Right ventricle myocardium inferior (tissue), 1 donor: ENCODE data around the gene RYR2. TPM values are rescaled to one million over a fixed set of nuclear protein-coding genes. Genes with fewer than 3 reads are reported as not detected.

ENCODE experiments used
- ATAC-seq: fragments of 200-7000 bp; cut with Tn5 transposase; one replicate; pipeline ENCODE4 v1.9.1; 2020; ENCODE audit warnings: mild to moderate bottlenecking, moderate library complexity
- DNase-seq: peaks from one replicate; pipeline ENCODE4 v3.0.0; 2021; ENCODE audit errors: missing footprints
- intact Hi-C: fragments of 100-400 bp; cut with DNase I; formaldehyde crosslinking; loops from one replicate; pipeline ENCODE4 v1.11.0; 2022
- total RNA-seq: library from RNA; stranded (reverse); fragmentation: NEBNext Ultra II Directional; extraction: Animal tissue kit (Norgen Biotek cat#: 25700); gene quantifications from one replicate; pipeline ENCODE4 v1.2.1, GENCODE V29; 2021
- donor health status: DM: no; HTN: yes; CAD: no; lungs with severe emphysema.

Gene RYR2
- total RNA-seq, 1 donor from 2014 or later: 694 TPM

DNA sequence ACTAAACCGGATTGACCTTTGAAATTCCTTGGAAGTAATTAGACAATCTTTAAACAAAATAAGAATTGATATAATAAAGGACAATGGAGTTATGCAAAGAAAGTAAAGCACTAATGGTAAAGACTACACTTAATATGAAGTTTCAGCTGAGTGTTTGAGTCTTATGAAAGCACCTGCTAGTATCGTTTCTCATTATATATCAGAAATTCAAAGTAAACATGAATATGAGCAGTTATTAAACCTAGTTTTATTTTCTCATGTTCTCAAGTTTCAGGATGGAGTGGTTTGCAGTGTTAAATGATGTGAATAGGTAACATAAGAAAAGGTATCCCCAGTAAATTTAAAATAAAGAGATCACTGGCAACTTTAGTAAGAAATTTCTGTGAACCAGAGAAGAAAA, 660.2 kb downstream of the RYR2 start:
- DNase-seq: no peak
- no peak for ATAC-seq
- intact Hi-C loops: no loop called here

GRCh38 chr1:237705462-237705861, 663.5 kb downstream of the RYR2 start:
- intact Hi-C loops: no loop called here
- DNase-seq (no peak), ATAC-seq (no peak)

- intact Hi-C loops: no loop called here
- ATAC-seq (no peak), DNase-seq (no peak)
Observed at GRCh38 chr1:237709355-237709754, 667.4 kb downstream of the RYR2 start.

DNA sequence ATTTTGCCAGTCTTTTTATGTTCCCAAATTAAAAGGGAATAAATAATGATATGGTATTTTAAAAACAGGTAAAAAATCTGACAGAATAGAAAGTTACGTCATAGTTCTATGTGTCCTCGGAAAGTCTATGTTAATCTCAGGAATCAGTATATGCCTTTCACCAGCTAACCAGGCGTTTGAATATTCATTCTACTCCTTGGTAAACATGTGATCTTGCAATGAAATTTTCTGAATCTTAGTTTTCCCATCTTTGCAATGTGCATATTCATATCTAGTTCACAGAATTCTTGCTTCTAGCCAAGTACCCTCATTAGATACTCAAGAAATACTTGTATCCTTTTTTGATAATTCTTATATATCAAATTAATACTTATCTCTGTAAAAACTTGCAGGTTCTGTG, 669.3 kb downstream of the RYR2 start:
- intact Hi-C loops: no loop called here
- no peak for ATAC-seq

DNA sequence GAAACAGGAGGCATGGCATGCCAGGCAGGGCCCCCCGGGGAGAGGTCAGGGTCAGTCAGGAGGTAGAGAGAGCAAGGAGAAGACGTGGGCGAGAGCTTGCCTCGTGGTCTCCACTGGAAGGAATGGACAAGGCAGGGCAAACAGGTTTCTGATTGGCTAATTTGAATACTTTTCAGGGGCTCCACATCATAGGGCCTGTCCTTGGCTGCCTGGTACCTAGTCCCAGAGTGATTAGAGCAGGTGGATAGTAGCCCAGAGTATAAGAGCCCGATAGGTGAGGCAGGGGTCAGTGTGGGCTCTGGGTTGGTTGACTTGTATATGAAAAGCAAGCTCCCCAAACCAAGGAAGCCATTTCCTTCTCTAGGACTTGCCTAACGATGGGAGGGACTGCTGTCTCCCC, 670.1 kb downstream of the RYR2 start:
- intact Hi-C loops: no loop called here
- DNase-seq (no peak), ATAC-seq (no peak)

More for the DNA sequence above, 669.3 kb downstream of the RYR2 start:
- no peak for DNase-seq

- peak; percentile 38 for ATAC-seq
Observed at GRCh38 chr1:237712586-237713157, 670.7 kb downstream of the RYR2 start.

DNA sequence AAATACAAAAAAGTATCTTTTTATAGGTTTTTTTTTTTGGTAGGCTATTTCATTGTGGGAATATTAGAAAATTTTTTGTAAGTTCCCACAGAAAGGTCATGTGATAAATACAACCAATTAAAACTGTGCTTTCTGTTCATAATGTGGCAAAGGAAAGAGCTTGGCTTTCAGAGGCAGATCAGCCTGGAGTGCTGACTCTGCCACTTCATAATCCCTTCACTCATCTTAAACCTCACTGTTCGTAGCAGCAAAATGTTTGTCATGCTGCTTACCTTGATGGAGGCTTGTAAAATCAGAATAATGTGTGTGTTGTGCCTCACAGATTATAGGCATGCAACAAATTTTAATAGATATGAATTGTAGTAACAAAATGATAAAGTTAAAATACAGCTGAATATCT, 671.9 kb downstream of the RYR2 start:
- DNase-seq: no peak
- intact Hi-C loops: no loop called here
- no peak for ATAC-seq

More at GRCh38 chr1:237712586-237713157, 670.7 kb downstream of the RYR2 start:
- intact Hi-C loops: no loop called here
- no peak for DNase-seq

GRCh38 chr1:237717106-237717505, 675.1 kb downstream of the RYR2 start:
- intact Hi-C loops: no loop called here
- DNase-seq (no peak), ATAC-seq (no peak)

DNA sequence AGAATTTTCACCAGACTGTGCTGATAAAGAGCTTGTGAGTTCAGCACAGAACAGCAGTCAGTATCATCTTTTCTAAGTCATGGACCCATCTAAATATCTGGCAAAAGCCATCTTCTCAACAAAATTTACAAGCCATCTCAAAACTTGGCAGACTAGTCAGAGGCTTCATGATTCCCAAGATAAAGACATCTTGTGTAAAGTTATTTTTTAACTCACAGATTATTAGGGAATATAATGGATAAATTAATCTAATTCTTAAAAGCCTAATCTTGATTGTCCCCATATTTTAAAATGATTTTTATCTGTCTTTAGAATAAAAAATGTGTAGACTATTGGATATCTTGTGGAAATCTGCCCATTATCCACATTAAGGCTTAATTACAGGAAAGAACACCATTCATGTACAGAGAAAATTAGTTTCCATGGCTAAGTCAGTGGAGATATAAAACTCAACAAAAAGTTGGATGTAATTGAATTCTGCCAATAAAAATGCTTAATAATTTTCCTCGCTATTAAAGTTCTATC, 688.9 kb downstream of the RYR2 start:
- DNase-seq: no peak
- ATAC-seq: no peak

DNA sequence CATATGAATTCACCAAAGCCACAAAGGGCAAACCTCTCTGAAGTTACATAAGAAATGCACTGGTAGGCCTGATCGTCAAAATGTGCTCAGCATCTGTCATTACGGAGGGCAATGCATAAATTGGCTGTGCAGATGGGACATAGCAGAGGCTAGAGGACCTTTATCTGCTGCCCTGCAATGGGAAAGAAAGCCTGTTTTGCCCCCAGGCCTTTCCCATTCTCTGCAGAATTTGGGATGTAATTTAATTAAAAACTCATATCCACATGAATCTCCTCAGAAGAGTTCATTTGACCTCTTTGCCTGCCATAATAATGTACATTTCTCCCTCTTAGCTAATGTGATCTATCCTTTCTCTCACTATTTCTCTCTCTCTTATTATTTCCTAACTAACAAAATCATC, 690.7 kb downstream of the RYR2 start:
- ATAC-seq: no peak
- intact Hi-C loops: no loop called here
- no peak for DNase-seq

More for the DNA sequence above, 688.9 kb downstream of the RYR2 start:
- intact Hi-C loops: no loop called here

GRCh38 chr1:237736372-237737029, 694.5 kb downstream of the RYR2 start:
- intact Hi-C loops: no loop called here
- ATAC-seq (peak; percentile 2), DNase-seq (no peak)

DNA sequence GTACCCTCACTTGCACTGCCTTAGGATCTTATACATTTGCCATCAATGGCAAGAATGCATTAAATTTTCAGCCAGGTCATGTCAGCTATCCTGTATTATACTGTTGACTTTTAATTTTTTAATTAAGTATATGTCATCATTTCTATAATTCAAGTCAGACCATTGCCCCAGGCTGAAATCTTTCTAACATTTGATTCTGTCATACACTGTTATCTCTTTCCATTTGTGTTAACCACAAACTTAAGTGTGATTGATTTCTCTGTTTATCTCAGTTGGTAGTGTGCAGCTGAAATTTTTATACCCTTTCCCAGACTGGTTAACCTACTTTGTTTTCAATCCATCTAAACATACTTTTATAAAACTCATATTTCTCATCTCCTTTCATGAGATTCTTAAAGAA, 695.5 kb downstream of the RYR2 start:
- intact Hi-C loops: no loop called here
- no peak for ATAC-seq

GRCh38 chr1:237737938-237738610, 696.1 kb downstream of the RYR2 start:
- no peak for DNase-seq
- intact Hi-C loops: no loop called here
- no peak for ATAC-seq

More for the DNA sequence above, 695.5 kb downstream of the RYR2 start:
- DNase-seq: no peak

DNA sequence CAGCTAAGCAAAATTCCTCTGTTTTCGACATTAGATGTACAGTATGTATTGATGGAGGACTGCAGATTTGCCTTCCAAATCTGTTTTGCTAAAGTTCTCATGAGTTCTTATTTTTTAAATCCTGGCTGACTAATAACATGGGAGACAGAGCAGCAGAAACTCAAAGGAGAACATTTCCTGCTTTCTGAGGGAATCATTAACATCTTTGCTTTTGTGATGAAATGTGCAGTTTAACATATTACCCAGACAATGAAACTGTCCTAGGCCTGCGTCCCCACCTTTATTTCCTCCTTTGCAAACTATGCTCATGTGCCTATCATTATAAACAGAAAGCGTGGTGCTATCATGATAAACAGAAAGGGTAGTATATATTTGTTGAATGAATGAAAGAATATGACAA, 698.9 kb downstream of the RYR2 start:
- ATAC-seq (no peak), DNase-seq (no peak)
- intact Hi-C loops: no loop called here

DNA sequence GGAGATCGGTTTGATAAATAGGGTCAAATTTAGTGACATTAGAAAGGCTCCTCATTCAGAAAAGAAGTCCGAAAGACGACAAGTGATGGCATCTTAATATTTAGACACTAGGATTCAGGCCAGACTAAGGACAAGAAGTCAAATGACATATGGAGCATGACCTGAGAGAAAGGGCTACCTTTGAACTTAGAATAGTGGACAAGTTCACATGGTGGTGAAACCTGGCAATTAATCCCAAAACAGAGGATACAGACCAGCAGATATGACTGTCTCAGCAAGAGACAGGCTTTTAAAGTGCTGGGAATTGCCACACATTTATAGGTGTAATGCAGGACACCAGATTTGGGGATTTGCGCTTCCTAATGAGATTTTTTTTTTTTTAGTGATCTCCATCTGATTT, 703.6 kb downstream of the RYR2 start:
- DNase-seq (no peak), ATAC-seq (no peak)
- intact Hi-C loops: no loop called here

GRCh38 chr1:237748171-237748960, 706.4 kb downstream of the RYR2 start:
- ATAC-seq (peak; percentile 48), DNase-seq (no peak)
- intact Hi-C loops: no loop called here

GRCh38 chr1:237749122-237749521, 707.1 kb downstream of the RYR2 start:
- ATAC-seq: no peak
- intact Hi-C loops: no loop called here

GRCh38 chr1:237751090-237751489, 709.1 kb downstream of the RYR2 start:
- ATAC-seq (no peak), DNase-seq (no peak)
- intact Hi-C loops: no loop called here

More at GRCh38 chr1:237749122-237749521, 707.1 kb downstream of the RYR2 start:
- DNase-seq: no peak

DNA sequence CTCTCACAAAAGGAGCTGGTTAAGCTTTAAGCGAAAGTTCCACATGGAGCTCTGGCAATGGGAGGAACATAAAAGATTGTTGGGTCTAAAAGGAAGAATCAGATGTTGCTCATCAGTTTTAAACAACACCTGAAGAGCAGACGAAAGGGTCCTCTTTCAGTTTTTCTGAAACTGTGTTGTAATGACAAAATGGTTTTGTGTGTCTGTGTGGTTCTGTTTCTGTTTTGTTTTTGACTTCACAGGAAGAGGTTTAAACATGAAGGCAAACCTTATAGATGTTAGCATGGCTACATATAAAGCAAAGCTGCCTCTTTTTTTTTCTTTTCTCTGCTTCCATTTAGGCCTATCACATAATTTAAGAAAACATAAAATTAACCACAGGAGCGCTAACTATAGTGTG, 712.6 kb downstream of the RYR2 start:
- ATAC-seq: no peak
- intact Hi-C loops: no loop called here

More for the DNA sequence above, 712.6 kb downstream of the RYR2 start:
- no peak for DNase-seq
